K562 (cell line): ENCODE results near the gene SVIL. TPM values are rescaled to one million over a fixed set of nuclear protein-coding genes. Genes with fewer than 3 reads are reported as not detected.

Source experiments
- ATAC-seq: fragments of 200-7000 bp; cut with Tn5 transposase; 3 replicates; pipeline ENCODE4 v1.9.1; 2020; ENCODE audit warnings: moderate library complexity
- BruUV-seq: library from RNA; stranded (reverse); fragments of 400-500 nt; replicated peaks from 2 replicates; lab custom pipeline; 2021; lab: Mats Ljungman, UMichigan
- CTCF ChIA-PET: fragments of 300-600 bp; formaldehyde crosslinking; extraction: SDS; loops from one replicate; lab custom pipeline; 2021; ENCODE audit warnings: low intra/inter-chr PET ratio; lab: Yijun Ruan, JAX
- POLR2A ChIA-PET: fragments of 300-600, 350-650 bp; sonication (Branson Sonifier 250); formaldehyde crosslinking; extraction: SDS; loops from one replicate; lab custom pipeline; 2021; ENCODE audit warnings: antibody characterized with exemption, inconsistent platforms; lab: Yijun Ruan, JAX
- DNase-seq, 4 experiments: peaks; one replicate each; pipeline versions ENCODE4 v3.0.0 to v3.0.0-alpha.2; 2011 to 2018; ENCODE audit warnings: low spot score in 3 of 4, mixed read lengths in 3 of 4; ENCODE audit errors: extremely low read depth in 1 of 4
- FAIRE-seq: peaks from 2 replicates; lab custom pipeline; 2011; peaks lifted over from hg19 to GRCh38; lab: Jason Lieb, UNC
- H2AFZ ChIP-seq: 2 replicates; pipeline ENCODE4 v1.6.0; 2011; ENCODE audit warnings: low read depth, low read length, control low read depth, inconsistent platforms
- H3K27ac ChIP-seq: fragments of 200-600 bp; 3 replicates; pipeline ENCODE4 v1.8.0; 2011; ENCODE audit warnings: low read depth, mild to moderate bottlenecking, control low read depth, inconsistent platforms, low read length, moderate library complexity, mixed read lengths; ENCODE audit errors: extremely low read depth
- H3K27me3 ChIP-seq, 2 experiments: fragments of 300-600 bp in 1 of 2; 2 replicates in 1 of 2; 3 replicates in 1 of 2; pipeline versions ENCODE4 v1.6.0 to v1.8.0; 2011; ENCODE audit warnings: inconsistent platforms in 2 of 2, low read length in 2 of 2, mild to moderate bottlenecking in 1 of 2, mixed read lengths in 1 of 2, moderate library complexity in 1 of 2; ENCODE audit not compliant: control insufficient read depth in 2 of 2, insufficient read depth in 2 of 2
- H3K36me3 ChIP-seq: fragments of 300-600 bp; 3 replicates; pipeline ENCODE4 v1.8.0; 2011; ENCODE audit warnings: mild to moderate bottlenecking, low read length, inconsistent platforms; ENCODE audit not compliant: control insufficient read depth, insufficient read depth
- H3K4me1 ChIP-seq, 2 experiments: fragments of 200-600 bp in 1 of 2; replicated peaks in 1 of 2; 2 replicates in 1 of 2; 3 replicates in 1 of 2; pipeline versions ENCODE4 v1.5.1 to v1.8.0; 2011; ENCODE audit warnings: inconsistent platforms in 2 of 2, low read length in 2 of 2, mild to moderate bottlenecking in 1 of 2, mixed read lengths in 1 of 2, moderate library complexity in 1 of 2; ENCODE audit not compliant: control insufficient read depth in 2 of 2, insufficient read depth in 2 of 2
- H3K4me2 ChIP-seq: 2 replicates; pipeline ENCODE4 v1.6.1; 2011; ENCODE audit warnings: low read length, control low read depth, inconsistent platforms, mixed read lengths; ENCODE audit not compliant: insufficient read depth
- H3K4me3 ChIP-seq: fragments of 200-600 bp; sonication (generic), shearing (Covaris generic); 2 replicates; pipeline ENCODE4 v1.5.1; 2016; ENCODE audit warnings: control low read depth, inconsistent platforms
- H3K79me2 ChIP-seq: fragments of 200-600 bp; 3 replicates; pipeline ENCODE4 v1.8.0; 2011; ENCODE audit warnings: low read length, inconsistent platforms; ENCODE audit not compliant: control insufficient read depth, insufficient read depth
- H3K9ac ChIP-seq, 2 experiments: 2 replicates each; pipeline versions ENCODE4 v1.6.0 to v1.6.1; 2011; ENCODE audit warnings: low read depth in 2 of 2, low read length in 2 of 2, control low read depth in 1 of 2, inconsistent platforms in 1 of 2, mild to moderate bottlenecking in 1 of 2, mixed read lengths in 1 of 2; ENCODE audit not compliant: insufficient read depth in 1 of 2
- H3K9me1 ChIP-seq: one replicate; pipeline ENCODE4 v1.6.0; 2011; ENCODE audit warnings: inconsistent platforms, mild to moderate bottlenecking, low read length, moderate library complexity; ENCODE audit not compliant: control insufficient read depth, insufficient read depth
- H3K9me3 ChIP-seq: replicated peaks from 2 replicates; pipeline ENCODE4 v1.5.1; 2011; ENCODE audit warnings: low read depth, low read length, inconsistent platforms; ENCODE audit not compliant: control insufficient read depth, insufficient read depth
- H4K20me1 ChIP-seq: replicated peaks from 2 replicates; pipeline ENCODE4 v1.6.1; 2011; ENCODE audit warnings: low read length, inconsistent platforms, mixed read lengths; ENCODE audit not compliant: control insufficient read depth, insufficient read depth
- MITF ChIP-seq: IDR thresholded peaks from 2 replicates; pipeline ENCODE4 v1.6.1; 2014; ENCODE audit warnings: antibody characterized with exemption
- MLLT1 ChIP-seq, 2 experiments: fragments of 450-650 bp; IDR thresholded peaks; 2 replicates each; pipeline ENCODE4 v1.6.1; 2016
- NFRKB ChIP-seq: fragments of 450-650 bp; IDR thresholded peaks from 2 replicates; pipeline ENCODE4 v1.6.1; 2016; ENCODE audit warnings: low read depth
- RREB1 ChIP-seq: fragments of 250-450 bp; sonication (Bioruptor Pico); IDR thresholded peaks from 2 replicates; pipeline ENCODE4 v1.4.0; 2020
- SP2 ChIP-seq: IDR thresholded peaks from 2 replicates; pipeline ENCODE4 v1.6.1; 2011; ENCODE audit warnings: mild to moderate bottlenecking, low read depth, low read length, moderate library complexity; ENCODE audit not compliant: poor library complexity, severe bottlenecking; ENCODE audit errors: extremely low read depth
- SPI1 ChIP-seq: IDR thresholded peaks from 2 replicates; pipeline ENCODE4 v1.6.1; 2011; ENCODE audit warnings: low read depth, low read length, control low read depth, borderline replicate concordance
- TFAP4 ChIP-seq: sonication (generic); formaldehyde crosslinking; IDR thresholded peaks from 2 replicates; pipeline ENCODE4 v1.8.0; 2022; ENCODE audit warnings: missing genetic modification reagents, mild to moderate bottlenecking, moderate library complexity, borderline replicate concordance
- USF2 ChIP-seq: sonication (generic); formaldehyde crosslinking; IDR thresholded peaks from 2 replicates; pipeline ENCODE4 v1.5.0; 2020; ENCODE audit warnings: missing genetic modification reagents
- WGBS: fragments of 100-300 bp; shearing (Covaris generic); methylation state at CpG from one replicate; pipeline ENCODE4 v1.1.6; 2016; ENCODE audit warnings: low coverage, mixed read lengths; ENCODE audit not compliant: insufficient coverage; ENCODE audit errors: missing lambda C conversion rate; 5-methylcytosine and 5-hydroxymethylcytosine counted together
- in situ Hi-C: fragments of 300-500 bp; cut with MboI; formaldehyde crosslinking; loops from 4 replicates; pipeline ENCODE4 v1.15.0; 2018; ENCODE audit warnings: inconsistent platforms, mixed read lengths
- intact Hi-C: fragments of 100-400 bp; cut with micrococcal nuclease; formaldehyde crosslinking; loops from 2 replicates; pipeline ENCODE4 v1.14.2; 2022
- polyA plus RNA-seq, 8 experiments: library from polyadenylated mRNA; depleted of rRNA in 4 of 8; stranded (reverse) in 5 of 8; unstranded in 3 of 8; fragments of >200 nt; fragmentation: Nextera tagmentation in 2 of 8; fragmentation: Illumina TruSeq in 1 of 8; extraction: Ambion mirVana in 2 of 8; extraction: Trizol in 1 of 8; gene quantifications; 2 replicates each; pipeline versions ENCODE4 v1.2.1 to v1.2.3, GENCODE V29; 2011 to 2014; ENCODE audit warnings: inconsistent platforms in 1 of 8, missing spikeins in 1 of 8
- total RNA-seq, 7 experiments: library from RNA; depleted of rRNA in 6 of 7; stranded (reverse); fragments of >200 nt in 6 of 7; fragmentation: Illumina TruSeq in 2 of 7; extraction: Trizol in 2 of 7; gene quantifications; 2 replicates each; pipeline versions ENCODE4 v1.2.1 to v1.2.3, GENCODE V29; 2011 to 2021; ENCODE audit warnings: low replicate concordance in 1 of 7

The SVIL gene
- total and polyA plus RNA-seq, 9 of the 15 experiments (the other 6 are each of a cell fraction or from before 2014, with no cell fraction given) = under 0.01 to 0.18 (median 0.05) TPM; not detected in 3

GRCh38 chr10:29455095-29455494 lies 179.7 kb downstream of the SVIL start:
- Histone ChIP-seq H3K9me3 (no peaks in the 10 kb centered on the region; the same call in 1 of the 2 replicates), H3K27ac (no peak overlapping the region), H3K36me3 (no peaks in the 10 kb centered on the region), H3K9me1 (no peaks in the 10 kb centered on the region), H3K4me2 (no peak overlapping the region), H2AFZ (no peak overlapping the region), H3K4me1 (no peaks in the 10 kb centered on the region), H3K9ac (no peak overlapping the region), H4K20me1 (no peaks in the 10 kb centered on the region), H3K27me3 (no peaks in the 10 kb centered on the region), H3K4me3 (no peak overlapping the region), H3K79me2 (no peaks in the 10 kb centered on the region)
- no peak for FAIRE-seq
- in situ Hi-C loops (no loop called here), intact Hi-C loops (no loop called here)
- no peak for ATAC-seq
- POLR2A ChIA-PET = no interaction called here
- WGBS = 76% methylated on average over 7 of the region's 7 CpGs
- BruUV-seq = no TSS peak
- no peak for DNase-seq
- CTCF ChIA-PET = no interaction called here
- no peak for TF ChIP-seq MITF
- no peak for TF ChIP-seq TFAP4
- no peak for TF ChIP-seq MLLT1 (IDR thresholded peaks at IDR 0.05)
- no peak for TF ChIP-seq NFRKB
- no peak for TF ChIP-seq SPI1
- TF ChIP-seq USF2 (CRISPR knock-in tag) = no peak
- TF ChIP-seq RREB1 (CRISPR knock-in tag) = no peak
- no peak for TF ChIP-seq SP2
